B cell (primary cell): ENCODE results near the gene DNAH2. TPM values are rescaled to one million over a fixed set of nuclear protein-coding genes. Genes with fewer than 3 reads are reported as not detected.
"Not testable (repeated sequence)": the region's sequence is repeated elsewhere in the genome, so short reads cannot be mapped to it uniquely, and the experiment has no call there.

Experiments
- ATAC-seq: fragments of 200-7000 bp; cut with Tn5 transposase; one replicate; pipeline ENCODE4 v1.10.0; 2021; ENCODE audit warnings: low read depth, mild to moderate bottlenecking, moderate number of reproducible peaks, moderate library complexity
- CTCF ChIA-PET: fragments of 350-600 bp; sonication (Branson Sonifier 250); formaldehyde crosslinking; loops from one replicate; lab custom pipeline; 2021; ENCODE audit warnings: antibody characterized with exemption, inconsistent platforms; lab: Charles Lee
- POLR2A ChIA-PET: fragments of 350-600 bp; sonication (Branson Sonifier 250); formaldehyde crosslinking; loops from one replicate; lab custom pipeline; 2021; ENCODE audit warnings: antibody characterized with exemption; lab: Charles Lee
- DNase-seq: peaks from one replicate; pipeline ENCODE4 v3.0.0; 2013
- H2AFZ ChIP-seq: 2 replicates; pipeline ENCODE4 v1.6.1; 2012; ENCODE audit warnings: mild to moderate bottlenecking, low read depth, low read length; ENCODE audit not compliant: insufficient read depth, poor library complexity, severe bottlenecking
- H3K27ac ChIP-seq, 2 donors: 1 replicate in 1 of 2; 2 replicates in 1 of 2; pipeline ENCODE4 v1.5.1; 2012 to 2013; ENCODE audit warnings: low read length in 2 of 2, mild to moderate bottlenecking in 2 of 2, moderate library complexity in 1 of 2
- H3K27me3 ChIP-seq, 4 experiments: fragments of 200-600 bp in 1 of 4; sonication (generic) in 1 of 4; replicated peaks in 1 of 4; 1 replicate in 2 of 4; 2 replicates in 2 of 4; pipeline versions ENCODE4 v1.6.1 to v1.7.0; 2013 to 2016; ENCODE audit warnings: low read length in 3 of 4, mild to moderate bottlenecking in 2 of 4, mixed read lengths in 1 of 4, moderate library complexity in 1 of 4; ENCODE audit not compliant: insufficient read depth in 4 of 4, control insufficient read depth in 3 of 4; ENCODE audit errors: control extremely low read depth in 1 of 4
- H3K36me3 ChIP-seq, 2 experiments: replicated peaks in 1 of 2; 1 replicate in 1 of 2; 2 replicates in 1 of 2; pipeline versions ENCODE4 v1.6.1 to v1.7.1; 2013; ENCODE audit warnings: low read length in 1 of 2; ENCODE audit not compliant: insufficient read depth in 2 of 2, control insufficient read depth in 1 of 2; ENCODE audit errors: control extremely low read depth in 1 of 2, extremely low read depth in 1 of 2
- H3K4me1 ChIP-seq, 2 donors: fragments of 200-600 bp in 1 of 2; sonication (generic) in 1 of 2; 1 replicate in 1 of 2; 2 replicates in 1 of 2; pipeline versions ENCODE4 v1.5.1 to v1.6.1; 2013 to 2017; ENCODE audit warnings: low read length in 2 of 2; ENCODE audit not compliant: control insufficient read depth in 2 of 2, insufficient read depth in 2 of 2
- H3K4me2 ChIP-seq: replicated peaks from 2 replicates; pipeline ENCODE3; 2012; ENCODE audit warnings: mild to moderate bottlenecking, low read depth, low read length; ENCODE audit not compliant: poor library complexity, severe bottlenecking
- H3K4me3 ChIP-seq, 5 experiments: fragments of 200-600 bp in 1 of 5; sonication (generic) in 1 of 5; 1 replicate in 3 of 5; 2 replicates in 2 of 5; pipeline versions ENCODE4 v1.5.1 to v1.7.0; 2011 to 2016; ENCODE audit warnings: low read length in 4 of 5, mild to moderate bottlenecking in 4 of 5, low read depth in 2 of 5, control low read depth in 1 of 5, moderate library complexity in 1 of 5; ENCODE audit not compliant: insufficient read depth in 1 of 5; ENCODE audit errors: control extremely low read depth in 1 of 5, extremely low read depth in 1 of 5
- H3K79me2 ChIP-seq: fragments of 200-600 bp; sonication (generic); one replicate; pipeline ENCODE4 v1.6.0; 2016; ENCODE audit warnings: low read length; ENCODE audit not compliant: control insufficient read depth, insufficient read depth
- H3K9ac ChIP-seq: fragments of 200-600 bp; sonication (generic); 2 replicates; pipeline ENCODE4 v1.6.1; 2017; ENCODE audit warnings: mild to moderate bottlenecking, low read length, moderate library complexity
- H3K9me3 ChIP-seq, 3 donors: one replicate each; pipeline versions ENCODE4 v1.6.1 to v1.7.1; 2013; ENCODE audit warnings: low read length in 2 of 3; ENCODE audit not compliant: control insufficient read depth in 2 of 3, insufficient read depth in 1 of 3; ENCODE audit errors: control extremely low read depth in 1 of 3
- H4K20me1 ChIP-seq: 2 replicates; pipeline ENCODE4 v1.6.0; 2012; ENCODE audit warnings: mild to moderate bottlenecking, low read length; ENCODE audit not compliant: insufficient read depth, control insufficient read depth, poor library complexity, severe bottlenecking
- H3K27ac Mint-ChIP-seq: one replicate; pipeline ENCODE4 v1.8.0; 2021; ENCODE audit warnings: mixed read lengths
- H3K27me3 Mint-ChIP-seq: one replicate; pipeline ENCODE4 v1.8.0; 2021; ENCODE audit warnings: mixed read lengths
- H3K4me1 Mint-ChIP-seq: one replicate; pipeline ENCODE4 v1.8.0; 2021; ENCODE audit warnings: mixed read lengths
- H3K4me3 Mint-ChIP-seq: one replicate; pipeline ENCODE4 v1.8.0; 2021; ENCODE audit warnings: mixed read lengths
- H3K9me3 Mint-ChIP-seq: one replicate; pipeline ENCODE4 v1.8.0; 2022; ENCODE audit warnings: mixed read lengths; ENCODE audit not compliant: insufficient read depth
- EZH2 ChIP-seq: IDR thresholded peaks from 2 replicates; pipeline ENCODE4 v1.6.1; 2012; ENCODE audit warnings: borderline replicate concordance, low read depth, mild to moderate bottlenecking, moderate library complexity, low read length; ENCODE audit not compliant: insufficient read depth, poor library complexity, severe bottlenecking
- WGBS: methylation state at CpG from one replicate; pipeline ENCODE4 v1.1.5; 2013; ENCODE audit warnings: missing lambda C conversion rate; ENCODE audit not compliant: insufficient coverage; 5-methylcytosine and 5-hydroxymethylcytosine counted together
- intact Hi-C: fragments of 100-400 bp; cut with micrococcal nuclease; formaldehyde crosslinking; loops from one replicate; pipeline ENCODE4 v1.10.0; 2022
- polyA plus RNA-seq: library from polyadenylated mRNA; depleted of rRNA; stranded (reverse); fragments of >200 nt; gene quantifications from 2 replicates; pipeline ENCODE4 v1.2.3, GENCODE V29; 2012
- total RNA-seq, 2 donors: library from RNA; stranded (reverse); fragments of 120-200 nt in 1 of 2; gene quantifications; 1 replicate in 1 of 2; 2 replicates in 1 of 2; pipeline versions ENCODE4 v1.2.3 to v1.2.4, GENCODE V29; 2013 to 2022
- TF ChIP-seq, protein P1 (sequence below): fragments of 200-600 bp; IDR thresholded peaks from one replicate; pipeline ENCODE4 v1.8.0; 2022; ENCODE audit warnings: antibody characterized with exemption, mild to moderate bottlenecking

The DNAH2 gene
- total and polyA plus RNA-seq, 2 donors (not counting 1 experiment from before 2014, with no cell fraction given), result 0.03 TPM; not detected in 1

GRCh38 chr17:7809791-7810343, 92.3 kb downstream of the DNAH2 start:
- intact Hi-C loops, H3K4me3 ChIP-seq, H3K9me3 ChIP-seq, H3K27ac Mint-ChIP-seq, POLR2A ChIA-PET, H3K9me3 Mint-ChIP-seq, H3K27ac ChIP-seq, H4K20me1 ChIP-seq, CTCF ChIA-PET, H3K4me3 Mint-ChIP-seq, H2AFZ ChIP-seq, H3K27me3 ChIP-seq, H3K9ac ChIP-seq, H3K36me3 ChIP-seq, H3K4me1 ChIP-seq, H3K79me2 ChIP-seq, H3K4me2 ChIP-seq, ATAC-seq, DNase-seq, H3K4me1 Mint-ChIP-seq: not testable (repeated sequence)
- WGBS, result 89% methylated on average over 5 of the region's 9 CpGs
- H3K27me3 Mint-ChIP-seq, result peaks cover 25% of the 10 kb centered on the region

- H3K79me2 ChIP-seq, result no peaks in the 10 kb centered on the region
- peaks cover 0 to 5% (median 0%) of the 10 kb centered on the region in 4 experiments for H3K27me3 ChIP-seq
- no peaks in the 10 kb centered on the region for H3K4me1 ChIP-seq
- Mint-ChIP-seq H3K27ac (no peak overlapping the region), H3K9me3 (no peaks in the 10 kb centered on the region), H3K27me3 (peaks cover 25% of the 10 kb centered on the region), H3K4me1 (no peaks in the 10 kb centered on the region), H3K4me3 (no peak overlapping the region)
- no peak overlapping the region for H3K4me3 ChIP-seq
- H3K36me3 ChIP-seq, result no peaks in the 10 kb centered on the region
- POLR2A ChIA-PET, result no interaction called here
- DNase-seq (no peak), ATAC-seq (no peak)
- H3K27ac ChIP-seq, result no peak overlapping the region
- H3K4me2 ChIP-seq, result no peak overlapping the region
- 62% methylated on average over 2 of the region's 3 CpGs for whole genome bisulfite sequencing
- no peak overlapping the region for H3K9ac ChIP-seq
- H2AFZ ChIP-seq, result no peak overlapping the region
- TF ChIP-seq, protein P1, sequence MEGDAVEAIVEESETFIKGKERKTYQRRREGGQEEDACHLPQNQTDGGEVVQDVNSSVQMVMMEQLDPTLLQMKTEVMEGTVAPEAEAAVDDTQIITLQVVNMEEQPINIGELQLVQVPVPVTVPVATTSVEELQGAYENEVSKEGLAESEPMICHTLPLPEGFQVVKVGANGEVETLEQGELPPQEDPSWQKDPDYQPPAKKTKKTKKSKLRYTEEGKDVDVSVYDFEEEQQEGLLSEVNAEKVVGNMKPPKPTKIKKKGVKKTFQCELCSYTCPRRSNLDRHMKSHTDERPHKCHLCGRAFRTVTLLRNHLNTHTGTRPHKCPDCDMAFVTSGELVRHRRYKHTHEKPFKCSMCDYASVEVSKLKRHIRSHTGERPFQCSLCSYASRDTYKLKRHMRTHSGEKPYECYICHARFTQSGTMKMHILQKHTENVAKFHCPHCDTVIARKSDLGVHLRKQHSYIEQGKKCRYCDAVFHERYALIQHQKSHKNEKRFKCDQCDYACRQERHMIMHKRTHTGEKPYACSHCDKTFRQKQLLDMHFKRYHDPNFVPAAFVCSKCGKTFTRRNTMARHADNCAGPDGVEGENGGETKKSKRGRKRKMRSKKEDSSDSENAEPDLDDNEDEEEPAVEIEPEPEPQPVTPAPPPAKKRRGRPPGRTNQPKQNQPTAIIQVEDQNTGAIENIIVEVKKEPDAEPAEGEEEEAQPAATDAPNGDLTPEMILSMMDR, result no peak
- no peak for TF ChIP-seq EZH2
- intact Hi-C loops, result no loop called here
- CTCF ChIA-PET, result no interaction called here
- no peaks in the 10 kb centered on the region for H3K9me3 ChIP-seq
- no peaks in the 10 kb centered on the region for H4K20me1 ChIP-seq
Measured at GRCh38 chr17:7811251-7811650, 93.7 kb downstream of the DNAH2 start.
